Umbilical cord (tissue), 2 donors: Measurements from ENCODE around the gene IFNL1. TPM values are rescaled to one million over a fixed set of nuclear protein-coding genes. Genes with fewer than 3 reads are reported as not detected.
A peak's percentile ranks its signal among the peaks of the same experiment; 100 is the strongest.
"Not testable (repeated sequence)": the region's sequence is repeated elsewhere in the genome, so short reads cannot be mapped to it uniquely, and the experiment has no call there.

Experiments used
- DNase-seq: peaks from one replicate; pipeline ENCODE4 v3.0.0-alpha.2; 2015; ENCODE audit warnings: low spot score
- total RNA-seq: library from RNA; depleted of rRNA; stranded (reverse); fragments of >200 nt; gene quantifications from one replicate; pipeline ENCODE4 v1.2.3, GENCODE V29; 2014; ENCODE audit warnings: low replicate concordance; ENCODE audit not compliant: insufficient read depth

Gene IFNL1
- total RNA-seq, 1 donor from 2014 or later: not detected

DNA sequence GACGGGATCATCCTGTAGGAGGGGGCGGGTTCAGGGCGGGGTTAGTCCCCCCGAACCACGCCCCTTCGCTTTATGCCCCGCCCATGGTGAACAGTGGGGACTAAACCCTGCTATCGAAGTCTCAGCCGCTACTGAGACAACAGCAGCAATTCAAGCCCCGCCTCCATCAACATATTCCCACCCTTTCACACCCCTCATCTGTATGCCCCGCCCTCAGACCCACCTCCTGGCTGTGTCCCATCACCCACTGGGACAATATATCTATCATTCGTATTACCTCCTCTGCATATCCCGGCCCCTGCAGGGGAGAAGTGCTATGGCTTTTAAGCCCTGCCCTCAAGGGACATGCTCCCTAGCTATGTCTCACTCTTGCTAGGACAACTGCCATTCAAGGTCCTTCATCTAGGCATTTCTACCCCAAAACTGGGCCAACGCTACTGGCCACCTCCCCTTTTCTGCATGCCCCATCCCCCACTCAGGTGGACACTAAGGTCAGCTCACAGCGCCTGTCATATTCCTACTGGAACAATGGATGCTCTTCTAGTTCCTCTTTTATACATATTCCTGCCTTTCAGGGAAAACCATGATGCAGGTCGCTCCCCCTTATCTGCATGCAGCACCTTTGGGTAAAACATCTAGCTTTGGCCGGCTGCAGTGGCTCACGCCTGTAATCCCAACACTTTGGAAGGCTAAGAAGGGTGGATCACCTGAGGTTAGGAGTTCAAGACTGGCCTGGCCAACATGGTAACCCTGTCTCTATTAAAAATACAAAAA is 12.5 kb downstream of the IFNL1 start:
- no peak for DNase-seq

DNA sequence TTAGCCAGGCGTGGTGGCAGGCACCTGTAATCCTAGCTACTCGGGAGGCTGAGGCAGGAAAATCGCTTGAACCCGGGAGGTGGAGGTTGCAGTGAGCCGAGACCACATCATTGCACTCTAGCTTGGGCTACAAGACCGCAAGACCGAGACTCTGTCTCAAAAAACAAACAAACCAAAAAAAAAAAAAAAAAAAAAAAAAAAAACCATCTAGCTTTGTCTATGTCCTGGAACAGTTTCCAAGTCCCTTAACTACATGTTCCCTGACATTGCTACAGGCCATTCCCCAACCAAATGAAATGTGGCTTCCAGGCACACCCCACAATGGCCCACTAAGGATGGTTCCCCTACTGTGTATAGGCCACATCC is 13.1 kb downstream of the IFNL1 start:
- not testable (repeated sequence) for DNase-seq

DNA sequence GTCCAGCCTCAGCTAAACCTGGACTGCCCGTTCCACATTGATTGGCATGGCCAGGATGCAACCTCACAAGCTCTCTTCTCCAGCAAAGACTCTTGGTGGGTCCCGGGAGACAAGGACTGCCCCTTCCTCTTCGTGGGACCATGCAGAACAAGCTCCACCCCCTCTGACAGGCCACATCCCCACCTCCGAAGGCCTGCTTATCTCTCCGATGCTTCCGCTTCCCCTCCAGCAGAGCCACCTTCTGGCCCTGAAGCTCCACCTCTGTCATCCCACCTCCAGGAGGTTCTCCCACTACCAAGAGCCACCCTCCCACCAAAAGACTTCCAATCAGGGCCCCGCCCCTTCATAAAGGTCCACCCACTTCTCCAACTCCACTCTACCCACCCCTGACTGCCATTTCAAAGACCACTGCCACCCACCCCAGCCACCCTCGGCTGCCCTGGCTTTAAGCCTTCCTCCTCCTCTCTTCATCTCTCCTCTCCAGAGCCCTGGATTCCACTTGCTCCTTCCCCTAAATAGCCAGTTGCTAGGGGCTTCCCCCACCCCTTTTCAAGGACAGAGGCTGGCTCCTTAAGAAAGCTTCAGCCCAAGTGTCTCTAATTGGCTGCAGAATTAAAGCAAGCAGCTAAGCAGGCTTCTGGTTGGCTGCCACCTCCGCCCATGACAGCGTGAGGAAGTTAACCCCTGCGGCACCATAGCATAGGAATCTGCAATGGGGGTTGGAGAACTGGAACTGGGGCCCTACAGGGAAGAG is 14.5 kb downstream of the IFNL1 start:
- DNase-seq: peak; percentile 40

DNA sequence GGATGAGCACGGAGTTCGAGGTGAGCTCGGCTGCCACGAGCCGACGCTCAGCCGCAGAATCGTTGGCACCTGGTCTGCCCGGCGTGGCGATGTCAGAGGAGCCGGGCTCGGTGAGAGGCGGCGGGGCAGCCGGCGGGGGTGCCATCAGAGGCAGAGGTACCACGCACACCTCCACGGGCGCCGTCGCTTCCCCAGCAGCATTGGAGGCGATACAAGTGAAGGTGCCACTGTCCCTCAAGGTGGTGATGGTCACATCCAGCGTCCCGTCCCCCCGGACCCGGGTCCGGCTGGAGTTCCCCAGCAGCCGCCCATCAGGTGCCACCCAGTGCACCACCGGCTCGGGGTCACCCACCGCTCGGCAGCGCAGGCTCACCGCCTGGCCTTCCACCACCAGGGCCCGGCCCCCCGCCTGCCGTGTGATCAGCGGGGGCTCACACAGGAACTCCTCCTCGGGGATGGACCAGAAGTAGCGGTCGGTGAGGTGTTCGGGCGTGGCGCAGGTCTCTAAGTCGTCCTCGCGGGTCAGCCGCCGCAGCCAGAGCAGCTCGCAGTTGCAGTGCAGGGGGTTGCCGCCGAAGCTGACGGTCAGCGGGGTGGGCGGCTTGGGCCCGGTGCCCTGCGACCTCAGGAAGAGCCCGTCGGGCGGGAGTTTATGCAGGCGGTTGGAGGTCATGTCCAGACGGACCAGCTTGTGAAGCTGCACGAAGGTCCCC is 18.0 kb downstream of the IFNL1 start:
- DNase-seq: no peak

DNA sequence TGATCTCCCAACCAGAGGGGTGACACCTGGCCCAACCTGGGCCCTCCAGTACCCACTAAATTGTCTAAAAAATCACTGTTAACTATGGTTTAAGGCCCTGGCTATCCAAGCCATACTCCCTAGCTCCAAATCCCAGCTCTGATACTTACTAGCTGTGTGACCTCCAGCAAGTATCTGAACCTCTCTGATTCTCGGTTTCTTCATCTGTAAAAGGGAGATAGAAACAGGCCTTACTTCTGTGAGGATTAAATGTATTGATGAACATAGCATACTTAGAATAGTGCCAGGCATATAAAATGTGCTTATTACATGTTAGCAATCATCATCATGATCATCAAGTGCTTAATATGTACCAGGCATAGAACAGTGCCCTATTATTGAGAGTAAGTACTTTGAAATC is 19.7 kb downstream of the IFNL1 start:
- DNase-seq: no peak

DNA sequence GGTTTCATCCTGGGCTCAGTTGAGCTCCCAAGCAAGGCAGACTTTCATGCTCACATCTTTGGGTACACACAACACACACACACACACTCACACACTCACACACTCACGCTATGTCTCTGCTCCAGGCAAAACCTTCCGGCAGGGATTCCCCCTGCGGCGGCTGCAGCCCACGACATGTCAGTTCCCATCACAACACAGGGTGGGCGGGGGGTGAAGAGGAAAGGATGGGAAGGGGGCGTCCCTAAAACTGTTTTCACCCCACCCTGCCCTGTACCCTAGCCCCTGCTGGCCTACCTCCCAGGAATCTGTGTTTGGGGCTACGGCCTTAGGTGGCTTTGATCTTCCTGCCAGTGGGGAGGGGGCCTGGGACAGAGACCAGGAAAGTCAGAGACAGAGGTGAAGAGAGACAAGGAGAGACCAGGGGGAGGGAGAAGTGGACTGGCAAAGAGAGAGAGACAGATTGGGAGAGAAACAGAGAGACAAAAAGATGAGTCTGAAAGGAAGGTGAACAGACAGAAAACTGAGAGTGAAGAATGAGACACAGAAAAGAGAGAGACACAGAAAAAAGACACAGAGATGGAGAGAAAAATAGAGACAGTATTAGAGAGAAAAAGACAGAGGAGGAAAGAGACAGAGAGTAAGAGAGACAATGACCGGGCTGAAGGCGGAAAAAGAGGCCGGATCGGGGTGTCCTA is 20.6 kb downstream of the IFNL1 start:
- no peak for DNase-seq

DNA sequence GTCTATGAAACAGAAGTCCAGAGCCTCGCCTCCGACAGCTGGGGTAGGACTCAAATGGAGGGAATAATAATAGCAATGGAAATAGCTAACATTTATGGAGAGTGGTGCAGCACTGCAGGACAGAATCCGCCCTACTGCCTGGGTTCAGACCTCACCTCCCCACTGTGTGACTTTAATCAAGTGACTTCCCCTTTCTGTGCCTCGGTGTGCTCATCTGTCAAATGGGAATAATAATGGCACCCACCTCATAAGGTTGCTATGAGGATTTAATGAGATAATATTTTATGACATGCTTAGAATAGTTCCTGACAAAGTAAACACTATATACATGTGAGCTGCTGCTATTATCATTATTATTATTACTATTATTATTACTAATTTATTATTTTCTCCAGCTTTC is 21.3 kb downstream of the IFNL1 start:
- DNase-seq: no peak

DNA sequence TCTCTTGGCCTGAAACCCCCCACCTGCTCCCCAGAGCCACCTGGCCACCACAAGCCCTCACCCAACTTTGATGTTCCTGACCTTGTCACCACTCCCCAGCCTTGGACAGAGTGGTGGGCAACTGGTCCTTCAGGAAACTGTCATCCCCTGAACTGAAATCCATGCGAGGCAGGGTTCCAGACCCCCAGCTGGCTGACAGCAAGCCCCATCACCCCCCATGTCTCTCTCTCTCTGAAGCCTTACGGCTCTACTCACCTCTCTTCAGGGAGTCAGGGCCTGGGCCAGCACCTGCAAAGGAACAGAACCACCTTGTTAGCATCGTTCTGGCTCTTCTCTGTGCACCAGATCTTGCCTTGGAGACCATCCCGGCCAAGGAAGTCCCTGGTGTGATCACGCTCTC is 21.9 kb downstream of the IFNL1 start:
- no peak for DNase-seq

DNA sequence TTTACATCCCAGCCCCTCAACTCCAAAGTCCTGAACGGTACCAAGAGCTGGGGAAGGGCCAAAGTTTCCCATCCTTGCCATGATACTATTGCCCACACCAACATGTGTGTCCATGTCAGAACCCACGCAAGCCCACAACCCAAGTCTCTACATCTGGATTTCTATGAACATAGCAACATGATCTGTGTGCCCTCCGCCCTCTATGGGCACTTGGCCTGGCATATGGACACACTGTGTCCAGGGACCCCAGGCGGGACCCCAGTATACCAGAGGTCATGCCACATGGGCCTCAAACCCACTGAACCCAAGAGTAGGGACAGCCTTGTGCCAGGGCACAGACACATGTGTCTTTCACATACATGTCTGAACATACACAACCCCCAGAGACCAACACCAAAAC is 22.5 kb downstream of the IFNL1 start:
- DNase-seq: no peak

DNA sequence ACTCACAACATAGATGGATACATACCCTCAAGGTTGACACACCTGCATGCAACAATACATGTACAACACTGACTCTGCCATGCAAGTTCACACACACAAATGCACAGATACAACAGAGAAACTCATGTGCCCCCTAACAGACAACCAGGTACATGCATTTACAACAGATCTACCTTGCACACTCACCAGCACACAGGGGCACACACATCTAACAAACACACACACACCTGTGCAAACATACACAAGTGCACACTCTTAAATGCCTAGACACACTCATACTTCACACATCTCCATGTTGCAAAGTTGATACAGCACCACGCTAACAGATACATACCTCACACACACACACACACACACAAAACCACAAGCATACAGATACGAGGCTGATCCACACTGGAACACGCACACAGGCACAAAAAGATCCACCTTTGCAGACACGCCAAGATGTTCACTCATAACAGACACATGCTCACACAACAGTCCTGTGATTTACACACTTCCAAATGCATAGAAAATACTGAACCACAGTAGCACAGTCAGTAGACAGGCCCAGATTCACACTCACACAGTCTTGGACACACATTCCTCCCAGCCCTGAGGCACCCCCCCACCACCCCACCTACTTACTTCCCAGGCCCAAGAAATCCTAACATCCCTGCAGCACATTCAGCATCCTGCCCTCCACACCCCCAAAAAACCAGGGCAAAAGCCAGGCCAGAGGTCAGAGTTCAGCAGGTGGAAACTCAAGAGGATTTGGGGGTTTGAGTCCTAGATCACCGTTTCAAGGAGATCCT is 23.1 kb downstream of the IFNL1 start:
- DNase-seq: no peak

DNA sequence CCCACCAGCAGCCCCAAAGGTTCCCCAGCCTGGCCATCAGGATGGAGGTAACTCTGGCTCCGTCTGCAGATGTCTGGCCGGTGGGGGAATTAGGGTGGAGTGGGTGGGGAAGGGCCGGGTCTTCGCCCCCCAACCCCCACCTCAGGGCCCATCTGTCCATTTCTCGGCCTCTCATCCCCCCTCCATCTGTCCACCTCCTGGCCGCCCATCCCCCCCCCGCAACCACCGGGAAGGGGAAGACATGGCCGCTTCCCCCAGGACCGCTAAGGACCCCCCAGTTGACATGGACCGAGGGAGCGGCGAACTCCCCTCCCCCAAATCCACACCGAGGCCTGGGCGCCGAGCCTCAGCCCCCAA is 23.7 kb downstream of the IFNL1 start:
- no peak for DNase-seq

DNA sequence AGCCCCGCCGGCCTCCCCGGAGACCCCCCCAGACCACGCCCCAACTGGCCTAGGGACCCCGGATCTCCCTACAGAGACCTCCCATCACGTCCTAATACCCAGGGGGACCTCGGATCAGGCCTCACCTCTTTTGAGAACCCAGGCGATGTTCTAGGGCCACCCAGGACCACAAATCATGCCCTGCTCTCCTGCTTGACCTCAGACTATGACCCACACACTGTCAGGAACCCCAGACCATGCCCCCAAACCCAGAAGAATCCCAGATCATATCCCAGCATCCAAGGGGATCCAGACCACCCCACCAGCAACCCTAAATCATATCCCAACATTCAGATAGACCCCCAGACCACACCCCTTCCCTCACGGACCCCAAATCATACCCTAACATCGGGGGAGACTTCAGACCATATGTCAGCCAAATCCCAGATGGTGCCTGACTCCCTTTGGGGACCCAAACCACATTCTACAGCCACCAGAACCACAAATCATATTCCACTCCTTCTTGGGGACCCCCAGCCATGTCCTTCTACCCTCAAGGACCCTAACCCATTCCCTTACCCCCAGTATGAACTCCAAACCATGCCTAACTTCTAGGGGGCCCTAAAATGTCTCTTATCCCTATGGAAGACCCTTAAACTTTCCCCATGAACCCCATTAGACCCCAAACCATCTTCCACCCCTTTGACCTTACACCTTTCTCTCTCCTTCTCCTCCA is 25.1 kb downstream of the IFNL1 start:
- DNase-seq: no peak

DNA sequence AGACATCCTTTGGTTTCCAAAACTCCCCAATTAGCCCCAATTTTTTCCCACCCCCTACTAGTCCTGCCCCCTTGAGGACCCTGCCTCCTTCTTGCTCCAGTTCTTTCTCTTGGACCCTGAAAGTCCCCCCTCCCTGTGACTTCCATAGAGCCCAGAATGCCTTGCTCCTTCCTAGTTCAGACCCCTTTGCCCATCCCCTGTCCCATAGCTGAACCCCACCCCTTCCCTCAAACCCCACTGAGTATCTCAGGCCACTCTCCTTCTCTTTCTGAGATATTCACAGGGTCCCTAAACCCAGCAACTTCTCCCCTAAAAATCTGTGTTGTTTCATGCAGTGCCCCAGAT is 25.6 kb downstream of the IFNL1 start:
- no peak for DNase-seq

DNA sequence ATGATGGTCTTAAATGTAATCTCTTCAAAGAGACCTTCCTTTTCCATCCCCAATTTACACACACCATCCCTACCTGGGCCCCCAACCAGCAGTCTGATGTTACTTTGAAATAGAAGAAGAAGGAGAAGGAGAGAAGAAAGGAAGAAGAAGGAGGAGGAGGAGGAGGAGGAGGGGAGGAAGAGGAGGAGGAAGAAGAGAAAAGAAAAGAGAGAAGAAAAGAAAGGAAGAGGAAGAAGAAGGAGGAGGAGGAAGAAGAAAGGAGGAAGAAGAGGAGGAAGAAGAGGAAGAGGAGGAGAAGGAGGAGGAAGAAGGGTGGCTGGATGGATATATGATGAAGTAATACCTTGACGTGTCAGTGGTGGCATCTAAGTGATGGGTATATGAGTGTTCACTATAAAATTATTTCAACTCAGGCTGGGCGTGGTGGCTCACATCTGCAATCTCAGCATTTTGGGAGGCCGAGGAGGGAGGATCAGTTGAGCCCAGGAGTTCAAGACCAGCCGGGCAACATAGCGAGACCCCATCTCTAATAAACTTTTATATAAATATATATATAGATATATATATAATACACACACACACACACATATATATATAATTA is 28.1 kb downstream of the IFNL1 start:
- no peak for DNase-seq

DNA sequence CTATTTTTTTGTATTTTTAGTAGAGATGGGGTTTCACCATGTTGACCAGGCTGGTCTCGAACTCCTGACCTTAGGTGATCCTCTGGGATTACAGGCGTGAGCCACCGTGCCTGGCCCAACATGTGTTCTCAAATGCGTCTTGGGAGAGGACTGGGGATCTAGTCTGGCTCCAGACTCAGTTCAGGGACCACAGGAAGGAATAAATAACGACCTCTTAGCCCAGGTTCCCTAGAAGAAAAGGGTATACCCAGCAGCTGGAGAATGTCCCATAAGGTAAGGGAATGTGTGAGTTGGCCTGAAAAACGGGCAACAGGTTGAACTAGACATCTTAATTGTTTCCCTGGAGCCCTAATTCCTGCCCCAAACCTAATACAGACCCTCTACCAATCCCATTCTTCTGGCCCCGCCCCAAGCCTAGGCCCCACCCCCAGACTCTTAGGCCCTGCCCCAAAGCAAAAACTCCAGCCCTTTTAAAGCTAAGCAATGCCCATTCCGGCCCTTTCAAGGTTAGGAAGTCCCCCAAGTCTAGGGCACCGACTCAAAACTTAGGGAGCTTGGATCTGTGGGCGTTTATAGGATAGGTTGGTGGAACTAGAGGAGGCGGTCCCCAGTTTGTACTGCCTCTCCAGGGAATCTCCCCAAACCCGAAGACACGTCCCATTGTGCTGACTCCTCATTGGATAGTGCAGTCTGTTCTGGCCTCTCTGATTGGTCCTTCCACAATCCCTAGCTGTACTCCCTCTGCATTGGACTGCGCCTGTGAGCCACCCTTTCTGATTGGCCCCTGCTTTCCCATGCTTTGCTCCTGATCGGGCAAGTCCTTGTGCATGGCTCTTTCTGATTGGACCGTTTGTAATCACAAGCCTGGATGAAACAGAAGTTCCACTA is 29.8 kb downstream of the IFNL1 start:
- no peak for DNase-seq

DNA sequence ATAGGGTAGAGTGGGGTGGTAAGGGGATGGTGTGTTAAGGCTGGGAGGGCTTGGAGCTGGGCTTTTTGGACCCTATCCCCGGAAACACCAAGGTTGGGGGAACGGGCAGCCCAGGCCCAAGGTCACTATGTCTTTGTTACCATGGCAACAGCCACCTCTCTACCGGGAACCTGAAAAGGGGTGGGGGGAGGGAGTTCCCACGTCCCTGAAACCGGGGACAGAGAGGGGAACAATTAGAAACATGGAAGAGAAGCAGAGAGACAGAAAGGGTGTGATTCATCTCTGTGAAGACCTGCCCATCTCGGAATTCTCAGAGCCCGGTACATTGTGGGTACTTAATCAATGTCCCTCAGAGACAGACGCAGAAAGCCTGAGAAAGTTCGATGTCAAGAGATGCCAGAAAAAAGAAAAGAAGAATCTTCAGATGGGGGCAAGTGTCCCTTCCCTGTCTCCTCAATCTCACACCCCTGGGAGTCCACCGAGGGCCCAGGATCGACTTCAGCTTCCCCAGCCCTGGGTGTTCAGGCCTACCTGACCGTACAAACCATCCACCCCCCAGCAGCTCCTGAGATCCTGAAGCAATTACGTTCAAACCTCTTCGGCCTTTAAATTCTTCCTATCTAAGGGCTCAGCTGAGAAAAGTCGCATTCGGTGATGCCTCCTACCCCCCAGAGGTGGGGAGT is 31.3 kb downstream of the IFNL1 start:
- DNase-seq: no peak

DNA sequence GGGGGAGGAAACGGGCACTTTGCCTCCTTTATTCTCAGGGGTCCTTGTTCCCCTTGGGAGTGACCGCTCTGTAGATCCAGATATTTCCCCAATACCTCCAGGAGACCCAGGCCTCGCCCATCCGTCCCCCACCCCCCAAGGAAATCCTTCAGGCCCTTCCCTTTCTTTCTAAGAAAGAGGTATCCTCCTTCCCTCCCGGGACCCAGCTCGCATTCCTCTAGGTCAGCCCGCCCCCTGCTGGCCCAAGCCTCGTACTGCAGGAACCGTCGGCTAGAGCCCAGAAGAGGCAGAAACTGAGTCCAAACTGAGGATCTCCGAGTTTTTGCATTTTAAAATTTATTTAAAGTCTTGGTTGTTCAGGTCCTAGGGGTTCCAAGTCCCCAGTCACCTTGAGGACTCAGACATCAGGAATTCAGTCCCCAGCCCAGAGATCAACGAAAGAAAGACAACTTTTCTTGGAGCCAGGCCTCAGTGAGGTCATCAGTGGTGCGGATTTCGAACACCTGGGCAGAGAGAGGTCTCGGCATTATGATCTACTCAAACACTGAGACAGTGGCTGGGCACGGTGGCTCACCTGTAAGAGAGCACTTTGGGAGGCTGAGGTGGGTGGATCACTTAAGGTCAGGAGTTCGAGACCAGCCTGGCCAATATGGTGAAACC is 32.0 kb downstream of the IFNL1 start:
- DNase-seq: peak; percentile 82

DNA sequence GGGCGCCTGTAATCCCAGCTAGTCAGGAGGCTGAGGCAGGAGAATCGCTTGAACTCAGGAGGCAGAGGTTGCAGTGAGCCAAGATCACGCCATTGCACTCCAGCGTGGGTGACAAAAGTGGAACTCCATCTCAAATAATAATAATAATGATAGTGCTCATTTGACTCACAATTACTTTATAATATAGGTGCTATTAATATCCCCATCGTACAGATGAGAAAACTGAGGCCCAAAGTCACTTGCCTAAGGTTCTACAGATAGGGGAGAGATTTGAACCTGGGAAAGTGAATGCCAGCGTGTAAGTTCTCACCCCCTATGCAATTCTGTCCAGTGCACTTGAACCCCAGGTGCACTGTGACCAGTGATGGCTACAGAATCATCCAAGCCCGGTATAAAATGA is 33.7 kb downstream of the IFNL1 start:
- no peak for DNase-seq
